A673 (cell line): ENCODE results near the gene EFNA5.

Experiments
- CTCF ChIP-seq: fragments of 300-800, 200-600 bp; sonication (generic); conservative IDR thresholded peaks from 2 replicates; pipeline ENCODE4 v1.5.1; 2017; ENCODE audit warnings: low read depth, mild to moderate bottlenecking, antibody characterized with exemption, low read length, moderate library complexity, mixed read lengths
- EZH2 ChIP-seq: fragments of 200-600 bp; sonication (generic); IDR thresholded peaks from 2 replicates; pipeline ENCODE4 v1.6.1; 2017; ENCODE audit warnings: borderline replicate concordance, low read depth, mild to moderate bottlenecking, mixed read lengths, antibody characterized with exemption, low read length; ENCODE audit not compliant: poor library complexity, severe bottlenecking

DNA sequence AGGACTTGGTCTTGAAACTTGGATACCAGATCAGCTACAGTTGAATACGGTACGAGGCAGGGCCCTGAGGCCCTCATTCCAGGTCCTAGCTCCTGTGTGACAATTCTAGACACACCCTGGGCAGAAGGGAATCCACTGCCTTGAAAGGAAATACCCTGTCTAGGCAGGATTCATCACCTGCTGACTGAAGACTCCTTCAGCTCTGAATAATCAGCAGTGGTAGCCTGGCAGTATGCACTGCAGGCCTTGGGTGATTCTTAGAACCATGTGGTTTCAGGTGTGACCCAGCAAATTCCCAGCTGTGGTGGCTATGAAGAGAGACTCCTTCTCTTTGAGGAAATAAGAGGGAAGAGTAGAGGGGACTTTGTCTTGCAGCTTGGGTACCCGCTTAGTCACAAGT is 17.2 kb upstream of the EFNA5 start:
- TF ChIP-seq EZH2: no peak
- no peak for TF ChIP-seq CTCF
